Common myeloid progenitor, CD34-positive (primary cell): ENCODE data around the gene A2M. TPM values are rescaled to one million over a fixed set of nuclear protein-coding genes. Genes with fewer than 3 reads are reported as not detected.
A peak's percentile ranks its signal among the peaks of the same experiment; 100 is the strongest.

ENCODE experiments used
- CTCF ChIA-PET: fragments of 350-600 bp; sonication (Branson Sonifier 250); formaldehyde crosslinking; loops from one replicate; lab custom pipeline; 2021; ENCODE audit warnings: antibody characterized with exemption; lab: Charles Lee
- POLR2A ChIA-PET: fragments of 350-600 bp; sonication (Branson Sonifier 250); formaldehyde crosslinking; loops from one replicate; lab custom pipeline; 2021; ENCODE audit warnings: antibody characterized with exemption; lab: Charles Lee
- DNase-seq, 3 donors: peaks; one replicate each; pipeline versions ENCODE4 v3.0.0 to v3.0.0-alpha.2; 2013
- H3K27ac ChIP-seq, 2 experiments: 1 replicate in 1 of 2; 2 replicates in 1 of 2; pipeline ENCODE4 v1.7.0; 2013; ENCODE audit warnings: inconsistent platforms in 2 of 2, low read length in 2 of 2, mild to moderate bottlenecking in 2 of 2, low read depth in 1 of 2, moderate library complexity in 1 of 2; ENCODE audit not compliant: severe bottlenecking in 2 of 2, insufficient read depth in 1 of 2, poor library complexity in 1 of 2
- H3K27me3 ChIP-seq, 5 experiments: replicated peaks in 2 of 5; 1 replicate in 3 of 5; 2 replicates in 2 of 5; pipeline versions ENCODE4 v1.6.1 to v1.7.0; 2013; ENCODE audit warnings: low read length in 4 of 5, mild to moderate bottlenecking in 2 of 5, moderate library complexity in 2 of 5, inconsistent platforms in 1 of 5; ENCODE audit not compliant: insufficient read depth in 5 of 5, control insufficient read depth in 4 of 5
- H3K36me3 ChIP-seq, 4 experiments: 1 replicate in 2 of 4; 2 replicates in 2 of 4; pipeline versions ENCODE4 v1.6.1 to v1.7.0; 2013; ENCODE audit warnings: low read length in 3 of 4, control low read depth in 1 of 4, mild to moderate bottlenecking in 1 of 4; ENCODE audit not compliant: control insufficient read depth in 4 of 4, insufficient read depth in 4 of 4
- H3K4me1 ChIP-seq, 4 experiments: 1 replicate in 3 of 4; 2 replicates in 1 of 4; pipeline versions ENCODE4 v1.6.1 to v1.7.1; 2013; ENCODE audit warnings: low read length in 3 of 4, mild to moderate bottlenecking in 3 of 4, control low read depth in 1 of 4, inconsistent platforms in 1 of 4, moderate library complexity in 1 of 4; ENCODE audit not compliant: control insufficient read depth in 4 of 4, insufficient read depth in 4 of 4; ENCODE audit errors: control extremely low read depth in 1 of 4
- H3K4me3 ChIP-seq, 7 experiments: 1 replicate in 4 of 7; 2 replicates in 3 of 7; pipeline versions ENCODE4 v1.5.1 to v1.7.0; 2013; ENCODE audit warnings: mild to moderate bottlenecking in 7 of 7, low read length in 6 of 7, moderate library complexity in 6 of 7, inconsistent platforms in 2 of 7, low read depth in 2 of 7, control low read depth in 1 of 7; ENCODE audit not compliant: insufficient read depth in 4 of 7, control insufficient read depth in 1 of 7; ENCODE audit errors: extremely low read depth in 1 of 7
- H3K9me3 ChIP-seq, 5 experiments: 1 replicate in 4 of 5; 2 replicates in 1 of 5; pipeline versions ENCODE4 v1.6.1 to v1.7.1; 2013; ENCODE audit warnings: low read length in 4 of 5, mild to moderate bottlenecking in 2 of 5, inconsistent platforms in 1 of 5, low read depth in 1 of 5, moderate library complexity in 1 of 5; ENCODE audit not compliant: control insufficient read depth in 4 of 5, insufficient read depth in 2 of 5; ENCODE audit errors: control extremely low read depth in 1 of 5
- WGBS: methylation state at CpG from one replicate; pipeline ENCODE4 v1.1.5; 2013; ENCODE audit not compliant: insufficient coverage; 5-methylcytosine and 5-hydroxymethylcytosine counted together
- polyA plus RNA-seq: library from polyadenylated mRNA; unstranded; fragments of 120-200 nt; gene quantifications from one replicate; pipeline ENCODE4 v1.2.1, GENCODE V29; 2013

A2M gene
- 0.17 TPM for polyA plus RNA-seq

- 85% methylated on average over 9 of the region's 9 CpGs for WGBS
- H3K4me3 ChIP-seq: no peak within 1 kb of the TSS
- DNase-seq: peak in 2 of 3 donors; percentile 6 to 15
- H3K9me3 ChIP-seq: no peaks in the 10 kb centered on the region
- POLR2A ChIA-PET: no interaction called here
- no peaks in the 10 kb centered on the region for H3K27me3 ChIP-seq
- no peaks in the 10 kb centered on the region for H3K36me3 ChIP-seq
- CTCF ChIA-PET: interaction anchor here (1.0 kb wide), 2 partner anchors 14 to 31 kb away, joined by 3 read pairs; no protein-coding TSS in a partner anchor
- no peak within 1 kb of the TSS for H3K27ac ChIP-seq
- peaks cover 18 to 38% (median 23%) of the 10 kb centered on the region in 4 experiments for H3K4me1 ChIP-seq
These were observed at the start of gene A2M for GRCh38 chr12:9115731-9116559. A2M (minus strand) TSS chr12:9115919; CDS start chr12:9115849, 70 bp downstream.

GRCh38 chr12:9163392-9163791, 47.7 kb upstream of the A2M start:
- no peaks in the 10 kb centered on the region for H3K27me3 ChIP-seq
- no peak overlapping the region for H3K4me3 ChIP-seq
- no peak overlapping the region for H3K27ac ChIP-seq
- CTCF ChIA-PET: interaction anchor here (0.6 to 1.1 kb wide), 2 partner anchors 28 to 170 kb away, joined by 3 read pairs; no protein-coding TSS in a partner anchor
- no peaks in the 10 kb centered on the region for H3K9me3 ChIP-seq
- no peaks in the 10 kb centered on the region for H3K36me3 ChIP-seq
- no CpG with 5 or more reads among the region's 5 CpGs for WGBS
- H3K4me1 ChIP-seq: no peaks in the 10 kb centered on the region
- no peak for DNase-seq
- POLR2A ChIA-PET: no interaction called here

GRCh38 chr12:9156119-9156518, 40.4 kb upstream of the A2M start:
- Histone ChIP-seq H3K4me1 (no peaks in the 10 kb centered on the region), H3K36me3 (no peaks in the 10 kb centered on the region), H3K9me3 (no peaks in the 10 kb centered on the region), H3K4me3 (no peak overlapping the region), H3K27me3 (no peaks in the 10 kb centered on the region), H3K27ac (no peak overlapping the region)
- POLR2A ChIA-PET: no interaction called here
- WGBS: 100% methylated on average over 3 of the region's 4 CpGs
- DNase-seq: no peak
- CTCF ChIA-PET: interaction anchor here (0.6 kb wide), 1 partner anchor 308 kb away, joined by 3 read pairs; no protein-coding TSS in a partner anchor

DNA sequence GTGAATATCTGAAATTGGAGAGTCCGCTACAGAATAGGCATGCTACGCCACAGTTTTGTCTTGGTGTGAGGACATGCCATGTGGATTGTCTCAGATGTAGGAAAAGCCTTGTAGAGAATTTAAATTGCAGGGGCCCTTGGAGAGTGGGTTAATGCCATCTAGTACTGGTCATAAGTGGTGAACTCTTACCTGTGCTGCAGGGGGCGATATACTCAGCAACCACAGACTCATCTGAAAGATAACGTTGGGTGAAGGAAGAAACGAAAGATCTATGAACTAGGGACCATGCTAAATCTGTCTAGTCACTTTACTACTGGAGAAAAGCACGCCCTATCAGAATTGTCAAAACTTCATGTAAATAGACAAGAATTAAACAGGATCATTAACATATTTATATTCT, 33.7 kb upstream of the A2M start:
- WGBS: 98% methylated on average over 4 of the region's 6 CpGs

DNA sequence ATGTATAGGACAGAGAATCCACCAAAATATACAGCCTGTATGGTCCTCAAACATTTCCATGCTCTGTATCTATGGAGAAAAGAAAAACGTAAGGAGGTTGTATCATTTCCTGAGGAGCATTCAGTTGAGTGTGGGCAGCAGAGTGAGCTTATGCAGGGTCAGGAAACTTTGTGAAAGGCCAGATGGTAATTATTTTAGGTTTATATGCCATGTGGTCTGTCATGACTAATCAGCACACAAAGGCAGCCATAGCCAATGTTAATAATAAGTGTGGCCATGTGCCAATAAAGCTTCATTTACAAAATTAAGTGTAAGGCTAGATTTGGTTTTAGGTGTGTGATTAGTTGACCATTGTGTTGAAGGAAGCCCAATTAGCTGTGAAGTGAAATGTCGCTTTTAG, 33.2 kb upstream of the A2M start:
- H3K4me3 ChIP-seq: no peak overlapping the region
- CTCF ChIA-PET: no interaction called here

More for the DNA sequence above, 33.7 kb upstream of the A2M start:
- ChIA-PET CTCF (no interaction called here), POLR2A (no interaction called here)
- Histone ChIP-seq H3K36me3 (no peaks in the 10 kb centered on the region), H3K27me3 (no peaks in the 10 kb centered on the region), H3K4me3 (no peak overlapping the region), H3K4me1 (no peaks in the 10 kb centered on the region), H3K27ac (no peak overlapping the region), H3K9me3 (peaks cover 0 to 17% (median 2%) of the 10 kb centered on the region in 5 experiments)
- no peak for DNase-seq

GRCh38 chr12:9147461-9147860, 31.7 kb upstream of the A2M start:
- H3K4me3 ChIP-seq: no peak overlapping the region
- H3K9me3 ChIP-seq: peaks cover 1 to 30% (median 6%) of the 10 kb centered on the region in 5 experiments
- no peak for DNase-seq
- no peaks in the 10 kb centered on the region for H3K27me3 ChIP-seq
- no peak overlapping the region for H3K27ac ChIP-seq
- 100% methylated on average over 1 of the region's 2 CpGs for WGBS
- H3K4me1 ChIP-seq: no peaks in the 10 kb centered on the region
- no peaks in the 10 kb centered on the region for H3K36me3 ChIP-seq
- ChIA-PET POLR2A (no interaction called here), CTCF (no interaction called here)

More for the DNA sequence above, 33.2 kb upstream of the A2M start:
- Histone ChIP-seq H3K9me3 (peaks cover 1 to 22% (median 3%) of the 10 kb centered on the region in 5 experiments), H3K36me3 (no peaks in the 10 kb centered on the region), H3K27ac (no peak overlapping the region), H3K4me1 (no peaks in the 10 kb centered on the region), H3K27me3 (no peaks in the 10 kb centered on the region)
- POLR2A ChIA-PET: no interaction called here
- no peak for DNase-seq
- 83% methylated on average over 1 of the region's 2 CpGs for WGBS

- Histone ChIP-seq H3K36me3 (no peaks in the 10 kb centered on the region), H3K9me3 (peaks cover 3 to 36% (median 6%) of the 10 kb centered on the region in 5 experiments), H3K27ac (no peak overlapping the region), H3K4me1 (no peaks in the 10 kb centered on the region), H3K27me3 (no peaks in the 10 kb centered on the region), H3K4me3 (no peak overlapping the region)
- DNase-seq: no peak
- ChIA-PET POLR2A (no interaction called here), CTCF (no interaction called here)
- 83% methylated on average over 2 of the region's 4 CpGs for whole genome bisulfite sequencing
These were observed 29.0 kb upstream of the A2M start for GRCh38 chr12:9144730-9145106.
